ENCODE measurements around the gene CPT1C. TPM values are rescaled to one million over a fixed set of nuclear protein-coding genes. Genes with fewer than 3 reads are reported as not detected.

Gene CPT1C
- total RNA-seq, 2 donors from 2014 or later, result 1.2 to 2.8 TPM

GRCh38 chr19:49690079-49690655 lies 749 bp upstream of the CPT1C start:
- Histone ChIP-seq H3K4me3 (peak overlapping the region; percentile 36 to 51), H3K27me3 (no peaks in the 10 kb centered on the region), H3K27ac (peak overlapping the region; percentile 30 to 43), H3K9me3 (no peaks in the 10 kb centered on the region), H3K4me1 (peaks cover 0 to 56% of the 10 kb centered on the region in 2 donors), H3K36me3 (peaks cover 18% of the 10 kb centered on the region)
- no peak for DNase-seq (ENCODE audit: low spot score)
- peak in 1 of 2 donors; percentile 38 for TF ChIP-seq CTCF (IDR thresholded peaks at IDR 0.05)

- H3K27me3 ChIP-seq, result no peaks in the 10 kb centered on the region
- no peak for DNase-seq (ENCODE audit: low spot score)
- H3K36me3 ChIP-seq, result peaks cover 5% of the 10 kb centered on the region
- H3K9me3 ChIP-seq, result no peaks in the 10 kb centered on the region
- H3K4me1 ChIP-seq, result peaks cover 0 to 44% of the 10 kb centered on the region in 2 donors
- peak overlapping the region; percentile 36 to 51 for H3K4me3 ChIP-seq
- peak overlapping the region in 1 of 2 donors; percentile 43 for H3K27ac ChIP-seq
- no peak for TF ChIP-seq CTCF (IDR thresholded peaks at IDR 0.05)
These were observed 579 bp downstream of the CPT1C start for GRCh38 chr19:49691243-49692146.

GRCh38 chr19:49692147-49692506 lies 1.2 kb downstream of the CPT1C start:
- Histone ChIP-seq H3K4me1 (peaks cover 0 to 42% of the 10 kb centered on the region in 2 donors), H3K9me3 (no peaks in the 10 kb centered on the region), H3K27me3 (no peaks in the 10 kb centered on the region), H3K4me3 (no peak overlapping the region), H3K27ac (no peak overlapping the region), H3K36me3 (peaks cover 5% of the 10 kb centered on the region)
- TF ChIP-seq CTCF (IDR thresholded peaks at IDR 0.05), result no peak
- no peak for DNase-seq (ENCODE audit: low spot score)

GRCh38 chr19:49696115-49696514 lies 5.2 kb downstream of the CPT1C start:
- H3K27ac ChIP-seq, result no peak overlapping the region
- H3K9me3 ChIP-seq, result no peaks in the 10 kb centered on the region
- DNase-seq (ENCODE audit: low spot score), result no peak
- no peaks in the 10 kb centered on the region for H3K27me3 ChIP-seq
- no peak for TF ChIP-seq CTCF (IDR thresholded peaks at IDR 0.05)
- H3K4me1 ChIP-seq, result peaks cover 0 to 7% of the 10 kb centered on the region in 2 donors
- no peak overlapping the region for H3K4me3 ChIP-seq
- no peaks in the 10 kb centered on the region for H3K36me3 ChIP-seq

GRCh38 chr19:49696865-49697264 lies 5.9 kb downstream of the CPT1C start:
- no peak for DNase-seq (ENCODE audit: low spot score)
- no peaks in the 10 kb centered on the region for H3K27me3 ChIP-seq
- no peak for TF ChIP-seq CTCF (IDR thresholded peaks at IDR 0.05)

More at GRCh38 chr19:49696865-49697264, 5.9 kb downstream of the CPT1C start:
- Histone ChIP-seq H3K9me3 (no peaks in the 10 kb centered on the region), H3K36me3 (no peaks in the 10 kb centered on the region), H3K4me1 (no peaks in the 10 kb centered on the region), H3K4me3 (no peak overlapping the region), H3K27ac (no peak overlapping the region)

Measured in right atrium auricular region (tissue), 2 donors.